ENCODE measurements around the gene TBC1D2B.

- TF ChIP-seq EZH2 (IDR thresholded peaks at IDR 0.05; ENCODE audit: borderline replicate concordance): no peak
- TF ChIP-seq CTCF (IDR thresholded peaks at IDR 0.05; ENCODE audit: poor library complexity): no peak
- TF ChIP-seq EZH2phosphoT487 (IDR thresholded peaks at IDR 0.05; ENCODE audit: low read depth, severe bottlenecking, unreplicated experiment): no peak
Observed at GRCh38 chr15:78037328-78037727, 40.2 kb downstream of the TBC1D2B start.
